ENCODE data around the gene LBX2. TPM values are rescaled to one million over a fixed set of nuclear protein-coding genes. Genes with fewer than 3 reads are reported as not detected.

Gene LBX2
- total RNA-seq, 4 donors from 2014 or later: 0.79 to 5.6 (median 1.3) TPM

- DNase-seq (ENCODE audit: low spot score) (no peak), ATAC-seq (ENCODE audit: low FRiP score) (no peak)
- TF ChIP-seq CTCF (IDR thresholded peaks at IDR 0.05): no peak
Observed at GRCh38 chr2:74538881-74539339, 39.5 kb upstream of the LBX2 start.

- no peak for TF ChIP-seq CTCF (IDR thresholded peaks at IDR 0.05)
- ATAC-seq (ENCODE audit: low FRiP score): no peak
- DNase-seq (ENCODE audit: low spot score): no peak
Observed at GRCh38 chr2:74537140-74537539, 37.7 kb upstream of the LBX2 start.

- ATAC-seq (ENCODE audit: low FRiP score) (no peak), DNase-seq (ENCODE audit: low spot score) (no peak)
- no peak for TF ChIP-seq CTCF (IDR thresholded peaks at IDR 0.05)
Observed at GRCh38 chr2:74536166-74536950, 37.0 kb upstream of the LBX2 start.

- DNase-seq (ENCODE audit: low spot score) (no peak), ATAC-seq (ENCODE audit: low FRiP score) (no peak)
- no peak for TF ChIP-seq CTCF (IDR thresholded peaks at IDR 0.05)
Observed at GRCh38 chr2:74535440-74535965, 36.1 kb upstream of the LBX2 start.

GRCh38 chr2:74534411-74534810 lies 35.0 kb upstream of the LBX2 start:
- no peak for DNase-seq (ENCODE audit: low spot score)

GRCh38 chr2:74533464-74533863 lies 34.1 kb upstream of the LBX2 start:
- ATAC-seq (ENCODE audit: low FRiP score) (no peak), DNase-seq (ENCODE audit: low spot score) (no peak)
- TF ChIP-seq CTCF (IDR thresholded peaks at IDR 0.05): no peak

More at GRCh38 chr2:74534411-74534810, 35.0 kb upstream of the LBX2 start:
- ATAC-seq (ENCODE audit: low FRiP score): no peak
- TF ChIP-seq CTCF (IDR thresholded peaks at IDR 0.05): no peak

GRCh38 chr2:74532222-74532621 lies 32.8 kb upstream of the LBX2 start:
- ATAC-seq (ENCODE audit: low FRiP score): no peak
- no peak for DNase-seq (ENCODE audit: low spot score)
- no peak for TF ChIP-seq CTCF (IDR thresholded peaks at IDR 0.05)

Measured in omental fat pad (tissue), 4 donors.